AG04450 (cell line): ENCODE data around the gene CHIC2. TPM values are rescaled to one million over a fixed set of nuclear protein-coding genes. Genes with fewer than 3 reads are reported as not detected.

ENCODE experiments used
- CTCF ChIA-PET: fragments of 300-600, 350-600 bp; formaldehyde crosslinking; extraction: SDS; loops from one replicate; lab custom pipeline; 2022; ENCODE audit warnings: antibody characterized with exemption, inconsistent platforms; lab: Charles Lee
- POLR2A ChIA-PET: fragments of 350-600 bp; formaldehyde crosslinking; extraction: SDS; loops from one replicate; lab custom pipeline; 2021; ENCODE audit warnings: antibody characterized with exemption, inconsistent platforms; lab: Yijun Ruan, JAX
- DNase-seq: peaks from one replicate; pipeline ENCODE4 v3.0.0-alpha.2; 2011; ENCODE audit warnings: low read depth, low spot score
- H3K27ac ChIP-seq: one replicate; pipeline ENCODE4 v1.5.1; 2012; ENCODE audit warnings: low read depth, low read length, control low read depth
- H3K27me3 ChIP-seq: one replicate; pipeline ENCODE4 v1.6.0; 2012; ENCODE audit warnings: low read length; ENCODE audit not compliant: control insufficient read depth, insufficient read depth
- H3K4me3 ChIP-seq: 2 replicates; pipeline ENCODE4 v1.5.1; 2011; ENCODE audit warnings: mild to moderate bottlenecking, low read depth, low read length, control low read depth
- H3K9me3 ChIP-seq: 2 replicates; pipeline ENCODE4 v1.5.1; 2012; ENCODE audit warnings: low read length; ENCODE audit not compliant: control insufficient read depth, insufficient read depth
- polyA plus RNA-seq: library from polyadenylated mRNA; depleted of rRNA; stranded (reverse); fragments of >200 nt; gene quantifications from 2 replicates; pipeline ENCODE4 v1.2.3, GENCODE V29; 2011
- TF ChIP-seq, protein P1 (sequence below): IDR thresholded peaks from 2 replicates; pipeline ENCODE4 v1.5.1; 2011; ENCODE audit warnings: low read depth, low read length, control low read depth, inconsistent platforms

Gene CHIC2
- polyA plus RNA-seq, 1 experiment: 32.6 TPM

DNA sequence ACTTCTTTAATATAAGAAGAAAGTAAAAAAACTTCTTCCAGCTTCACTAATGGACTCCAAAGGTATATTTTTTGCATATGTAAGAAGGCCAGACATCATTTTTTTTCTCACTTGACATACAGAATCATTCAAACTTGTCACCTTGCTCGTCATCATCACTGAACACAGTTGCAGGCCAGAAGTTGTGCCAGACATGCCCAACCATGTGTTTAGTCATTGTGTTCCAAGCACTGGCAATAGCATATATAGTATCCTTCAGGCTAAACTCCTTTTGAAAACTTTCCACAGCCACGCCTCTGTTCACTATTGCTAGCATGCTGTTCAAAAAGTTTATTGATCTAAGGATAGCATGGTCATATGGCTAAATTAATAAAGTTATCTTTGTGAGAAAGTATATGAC, 83.3 kb downstream of the CHIC2 start:
- Histone ChIP-seq H3K9me3 (no peaks in the 10 kb centered on the region), H3K27ac (no peak overlapping the region), H3K4me3 (no peak overlapping the region), H3K27me3 (no peaks in the 10 kb centered on the region)
- TF ChIP-seq, protein P1, sequence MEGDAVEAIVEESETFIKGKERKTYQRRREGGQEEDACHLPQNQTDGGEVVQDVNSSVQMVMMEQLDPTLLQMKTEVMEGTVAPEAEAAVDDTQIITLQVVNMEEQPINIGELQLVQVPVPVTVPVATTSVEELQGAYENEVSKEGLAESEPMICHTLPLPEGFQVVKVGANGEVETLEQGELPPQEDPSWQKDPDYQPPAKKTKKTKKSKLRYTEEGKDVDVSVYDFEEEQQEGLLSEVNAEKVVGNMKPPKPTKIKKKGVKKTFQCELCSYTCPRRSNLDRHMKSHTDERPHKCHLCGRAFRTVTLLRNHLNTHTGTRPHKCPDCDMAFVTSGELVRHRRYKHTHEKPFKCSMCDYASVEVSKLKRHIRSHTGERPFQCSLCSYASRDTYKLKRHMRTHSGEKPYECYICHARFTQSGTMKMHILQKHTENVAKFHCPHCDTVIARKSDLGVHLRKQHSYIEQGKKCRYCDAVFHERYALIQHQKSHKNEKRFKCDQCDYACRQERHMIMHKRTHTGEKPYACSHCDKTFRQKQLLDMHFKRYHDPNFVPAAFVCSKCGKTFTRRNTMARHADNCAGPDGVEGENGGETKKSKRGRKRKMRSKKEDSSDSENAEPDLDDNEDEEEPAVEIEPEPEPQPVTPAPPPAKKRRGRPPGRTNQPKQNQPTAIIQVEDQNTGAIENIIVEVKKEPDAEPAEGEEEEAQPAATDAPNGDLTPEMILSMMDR: no peak
- POLR2A ChIA-PET: no interaction called here
- CTCF ChIA-PET: no interaction called here
- DNase-seq: no peak

DNA sequence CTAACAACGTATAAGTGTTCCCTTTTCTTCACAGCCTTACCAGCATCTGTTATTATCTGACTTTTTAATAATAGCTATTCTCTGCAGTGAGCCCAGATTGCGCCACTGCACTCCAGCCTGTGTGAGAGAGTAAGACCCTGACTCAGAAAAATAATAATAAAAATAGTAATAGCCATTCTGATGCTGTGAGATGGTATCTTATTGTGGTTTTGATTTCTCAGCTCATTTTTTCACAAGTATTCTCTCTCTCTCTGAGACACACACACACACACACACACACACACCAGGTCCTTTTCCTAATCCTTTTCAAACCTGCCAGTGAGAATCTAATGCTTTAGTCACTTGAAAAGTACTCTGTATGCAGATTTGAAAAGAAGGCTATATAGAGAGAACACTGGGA, 89.8 kb downstream of the CHIC2 start:
- no peak for DNase-seq
- ChIA-PET CTCF (interaction anchor here (0.5 to 2.1 kb wide), 2 partner anchors 44 to 523 kb away, joined by 4 to 9 read pairs; no protein-coding TSS in a partner anchor), POLR2A (interaction anchor here (0.7 kb wide), 1 partner anchor 84 kb away, joined by 3 read pairs; no protein-coding TSS in a partner anchor)
- Histone ChIP-seq H3K9me3 (no peaks in the 10 kb centered on the region), H3K27ac (no peak overlapping the region), H3K27me3 (no peaks in the 10 kb centered on the region), H3K4me3 (no peak overlapping the region)
- TF ChIP-seq, protein P1: no peak

DNA sequence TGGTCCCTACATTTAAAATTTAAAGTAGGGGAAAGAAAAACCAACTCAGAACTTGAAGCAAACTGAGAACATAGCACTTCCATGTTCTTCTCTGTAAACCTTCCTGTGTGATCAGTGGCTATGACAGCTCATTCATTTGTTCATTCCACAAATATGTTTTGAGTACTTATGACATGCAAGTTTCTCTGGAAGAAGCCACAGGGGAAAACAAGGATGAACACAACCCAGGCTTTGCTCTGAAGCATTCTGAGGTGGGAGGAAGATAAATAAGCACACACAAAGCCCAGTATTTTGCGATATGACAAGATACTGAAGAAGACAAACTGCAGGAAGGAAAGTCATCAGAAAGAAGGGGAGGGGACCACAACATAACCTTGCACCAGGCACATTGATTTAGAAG, 96.4 kb downstream of the CHIC2 start:
- no peaks in the 10 kb centered on the region for H3K27me3 ChIP-seq
- H3K4me3 ChIP-seq: no peak overlapping the region
- ChIA-PET POLR2A (interaction anchor here (0.7 kb wide), 1 partner anchor 19 kb away, joined by 3 read pairs; no protein-coding TSS in a partner anchor), CTCF (no interaction called here)
- TF ChIP-seq, protein P1: no peak
- DNase-seq: no peak
- H3K27ac ChIP-seq: no peak overlapping the region
- no peaks in the 10 kb centered on the region for H3K9me3 ChIP-seq

DNA sequence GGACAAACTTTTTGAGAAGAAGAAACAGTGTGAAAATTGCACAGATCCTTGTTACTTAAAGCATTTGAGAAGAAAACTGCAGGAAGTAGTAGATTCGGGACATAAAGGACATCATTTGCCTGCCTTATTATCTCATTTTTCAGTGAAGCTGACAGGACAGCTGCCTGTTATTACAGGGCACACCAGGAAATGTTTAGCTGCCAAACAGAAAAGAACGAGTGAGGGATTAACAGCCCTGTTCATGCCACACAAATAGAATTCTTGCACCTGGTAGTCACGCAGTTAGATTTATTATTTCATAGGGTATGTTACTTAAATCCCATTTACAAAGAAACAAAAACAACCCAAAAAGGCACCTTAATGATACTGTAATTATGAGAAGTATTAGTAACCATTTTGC, 100.6 kb downstream of the CHIC2 start:
- no peaks in the 10 kb centered on the region for H3K9me3 ChIP-seq
- no peak overlapping the region for H3K4me3 ChIP-seq
- no peaks in the 10 kb centered on the region for H3K27me3 ChIP-seq
- TF ChIP-seq, protein P1: no peak
- no peak for DNase-seq
- H3K27ac ChIP-seq: no peak overlapping the region
- ChIA-PET POLR2A (no interaction called here), CTCF (no interaction called here)

DNA sequence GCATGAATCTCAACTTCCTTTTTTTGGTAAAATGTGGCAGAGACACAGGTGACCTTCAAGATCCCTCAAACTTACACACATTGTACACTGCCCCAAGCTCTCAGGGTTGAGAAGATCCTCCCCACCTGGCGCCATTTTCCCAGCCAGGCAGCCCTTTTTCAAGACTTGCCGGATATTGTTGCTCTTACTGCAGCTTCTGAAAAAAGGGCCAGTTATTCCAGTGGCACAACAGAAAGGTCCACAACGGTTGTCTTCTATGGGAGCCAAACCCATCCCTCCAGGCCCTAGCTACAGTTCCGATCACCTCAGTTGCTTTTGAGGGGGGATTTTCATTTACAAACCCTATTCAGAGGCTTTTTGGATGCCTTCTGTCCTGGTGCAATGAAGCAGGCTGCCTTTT, 101.1 kb downstream of the CHIC2 start:
- ChIA-PET POLR2A (no interaction called here), CTCF (interaction anchor here (1.1 kb wide), 1 partner anchor 33 kb away, joined by 5 read pairs; no protein-coding TSS in a partner anchor)
- Histone ChIP-seq H3K4me3 (no peak overlapping the region), H3K9me3 (no peaks in the 10 kb centered on the region), H3K27ac (peak overlapping the region; percentile 0), H3K27me3 (no peaks in the 10 kb centered on the region)
- TF ChIP-seq, protein P1: no peak
- DNase-seq: no peak
